K562 (cell line): Measurements from ENCODE around the gene GEMIN5. TPM values are rescaled to one million over a fixed set of nuclear protein-coding genes. Genes with fewer than 3 reads are reported as not detected.

Experiments used
- ARID1B ChIP-seq: fragments of 450-650 bp; IDR thresholded peaks from 2 replicates; pipeline ENCODE4 v1.6.1; 2016; ENCODE audit warnings: antibody characterized with exemption, mild to moderate bottlenecking, inconsistent platforms
- ELF4 ChIP-seq: fragments of 450-650 bp; formaldehyde crosslinking; IDR thresholded peaks from 2 replicates; pipeline ENCODE4 v1.4.0; 2022; ENCODE audit warnings: missing genetic modification characterization
- GTF2A2 ChIP-seq: IDR thresholded peaks from 2 replicates; pipeline ENCODE4 v1.6.1; 2016; ENCODE audit warnings: mild to moderate bottlenecking, missing genetic modification characterization, missing compliant biosample characterization
- HDAC2 ChIP-seq: fragments of 450-650 bp; IDR thresholded peaks from 2 replicates; pipeline ENCODE4 v1.6.1; 2016; ENCODE audit warnings: mild to moderate bottlenecking
- HMGXB4 ChIP-seq: sonication (generic); formaldehyde crosslinking; IDR thresholded peaks from 2 replicates; pipeline ENCODE4 v1.8.1; 2023; ENCODE audit warnings: mild to moderate bottlenecking, missing genetic modification reagents
- IFI16 ChIP-seq: fragments of 250-450 bp; sonication (Bioruptor Pico); IDR thresholded peaks from 2 replicates; pipeline ENCODE4 v2.1.2; 2022; ENCODE audit warnings: mild to moderate bottlenecking, inconsistent platforms
- MCM5 ChIP-seq: fragments of 450-650 bp; IDR thresholded peaks from 2 replicates; pipeline ENCODE4 v1.6.1; 2016; ENCODE audit warnings: low read depth
- MTA1 ChIP-seq: fragments of 450-650 bp; IDR thresholded peaks from 2 replicates; pipeline ENCODE4 v1.6.1; 2017; ENCODE audit warnings: borderline replicate concordance
- MYBL2 ChIP-seq, 2 experiments: fragments of 450-650 bp in 1 of 2; sonication (generic) in 1 of 2; formaldehyde crosslinking in 1 of 2; IDR thresholded peaks; 2 replicates each; pipeline versions ENCODE4 v1.6.1 to v1.8.1; 2017 to 2022; ENCODE audit warnings: borderline replicate concordance in 1 of 2, inconsistent platforms in 1 of 2, low read depth in 1 of 2, mild to moderate bottlenecking in 1 of 2, missing genetic modification reagents in 1 of 2, moderate library complexity in 1 of 2
- SREBF1 ChIP-seq: fragments of 150-350 bp; IDR thresholded peaks from 2 replicates; pipeline ENCODE4 v1.6.1; 2014; ENCODE audit warnings: antibody characterized with exemption, low read depth, low read length, borderline replicate concordance
- TCF3 ChIP-seq: sonication (generic); formaldehyde crosslinking; IDR thresholded peaks from 2 replicates; pipeline ENCODE4 v1.4.0; 2020; ENCODE audit warnings: mild to moderate bottlenecking, missing genetic modification reagents
- TEAD1 ChIP-seq, 2 experiments: fragments of 450-650 bp in 1 of 2; sonication (generic) in 1 of 2; formaldehyde crosslinking; IDR thresholded peaks; 2 replicates each; pipeline versions ENCODE4 v1.4.0 to v1.8.0; 2020 to 2022; ENCODE audit warnings: mild to moderate bottlenecking in 2 of 2, missing genetic modification reagents in 1 of 2
- ZKSCAN1 ChIP-seq: fragments of 150-350 bp; IDR thresholded peaks from 2 replicates; pipeline ENCODE4 v1.6.1; 2016; ENCODE audit warnings: low read depth, low read length
- ZNF224 ChIP-seq: sonication (generic); formaldehyde crosslinking; IDR thresholded peaks from 2 replicates; pipeline ENCODE4 v1.8.0; 2022; ENCODE audit warnings: mild to moderate bottlenecking, missing genetic modification reagents
- ZNF75A ChIP-seq: fragments of 450-650 bp; formaldehyde crosslinking; IDR thresholded peaks from 2 replicates; pipeline ENCODE4 v1.4.0; 2020; ENCODE audit warnings: mild to moderate bottlenecking
- ZNF785 ChIP-seq: fragments of 250-450 bp; sonication (Bioruptor Pico); IDR thresholded peaks from 2 replicates; pipeline ENCODE4 v1.4.0; 2020; ENCODE audit warnings: mild to moderate bottlenecking
- polyA plus RNA-seq, 8 experiments: library from polyadenylated mRNA; depleted of rRNA in 4 of 8; stranded (reverse) in 5 of 8; unstranded in 3 of 8; fragments of >200 nt; fragmentation: Nextera tagmentation in 2 of 8; fragmentation: Illumina TruSeq in 1 of 8; extraction: Ambion mirVana in 2 of 8; extraction: Trizol in 1 of 8; gene quantifications; 2 replicates each; pipeline versions ENCODE4 v1.2.1 to v1.2.3, GENCODE V29; 2011 to 2014; ENCODE audit warnings: inconsistent platforms in 1 of 8, missing spikeins in 1 of 8
- total RNA-seq, 7 experiments: library from RNA; depleted of rRNA in 6 of 7; stranded (reverse); fragments of >200 nt in 6 of 7; fragmentation: Illumina TruSeq in 2 of 7; extraction: Trizol in 2 of 7; gene quantifications; 2 replicates each; pipeline versions ENCODE4 v1.2.1 to v1.2.3, GENCODE V29; 2011 to 2021; ENCODE audit warnings: low replicate concordance in 1 of 7
- TF ChIP-seq, protein P1 (sequence below): fragments of 250-450 bp; sonication (Bioruptor Pico); IDR thresholded peaks from 2 replicates; pipeline ENCODE4 v1.5.0; 2020; ENCODE audit warnings: mild to moderate bottlenecking, borderline replicate concordance
- TF ChIP-seq, protein P2 (sequence below): fragments of 250-450 bp; sonication (Bioruptor Pico); IDR thresholded peaks from 2 replicates; pipeline ENCODE4 v1.5.0; 2020; ENCODE audit warnings: mild to moderate bottlenecking
- TF ChIP-seq, protein P3 (sequence below), 2 experiments: fragments of 250-450 bp in 1 of 2; fragments of 450-650 bp in 1 of 2; sonication (Bioruptor Pico) in 1 of 2; IDR thresholded peaks; 2 replicates each; pipeline versions ENCODE4 v1.6.1 to v1.8.0; 2016 to 2021; ENCODE audit warnings: mild to moderate bottlenecking in 2 of 2, moderate library complexity in 2 of 2, missing compliant biosample characterization in 1 of 2, missing genetic modification characterization in 1 of 2

GEMIN5 gene
- total and polyA plus RNA-seq, 9 of the 15 experiments (the other 6 are each of a cell fraction or from before 2014, with no cell fraction given), result 10.3 to 48.2 (median 34.7) TPM

DNA sequence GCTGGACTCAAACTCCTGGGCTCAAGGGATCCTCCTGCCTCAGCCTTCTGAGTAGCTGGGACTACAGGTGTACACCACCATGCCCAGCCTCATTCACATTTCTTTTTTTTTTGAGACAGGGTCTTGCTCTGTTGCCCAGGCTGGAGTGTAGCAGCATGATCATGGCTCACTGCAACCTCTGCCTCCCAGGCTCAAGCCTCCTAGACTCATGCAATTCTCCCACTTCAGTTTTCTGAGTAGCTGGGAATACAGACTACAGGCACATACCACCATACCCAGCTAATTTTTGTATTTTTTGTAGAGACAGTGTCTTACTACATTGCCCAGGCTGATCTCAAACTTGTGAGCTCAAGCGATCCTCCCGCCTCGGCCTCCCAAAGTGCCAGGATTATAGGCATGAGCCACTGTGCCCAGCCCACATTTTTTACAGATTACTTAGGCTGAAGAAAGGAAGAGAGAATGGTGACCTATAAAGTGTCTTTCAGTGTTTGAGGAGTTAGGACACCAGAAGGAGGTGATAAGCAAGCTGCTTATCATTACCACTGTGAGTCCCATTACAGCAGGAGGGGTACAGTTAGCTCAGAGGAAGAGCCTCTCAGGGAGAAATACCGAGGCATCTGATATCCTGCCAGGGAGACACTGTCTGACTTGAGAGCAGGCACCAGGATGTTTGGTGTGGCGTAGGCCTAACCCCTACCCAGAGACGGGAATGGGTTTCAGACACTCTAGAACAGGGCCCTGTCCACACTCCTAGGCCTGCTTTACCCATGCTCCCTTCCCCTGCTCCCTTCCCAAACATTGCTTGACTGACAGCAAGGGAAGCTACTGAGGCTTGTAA, 97.4 kb downstream of the GEMIN5 start (continued):
- TF ChIP-seq, protein P1, sequence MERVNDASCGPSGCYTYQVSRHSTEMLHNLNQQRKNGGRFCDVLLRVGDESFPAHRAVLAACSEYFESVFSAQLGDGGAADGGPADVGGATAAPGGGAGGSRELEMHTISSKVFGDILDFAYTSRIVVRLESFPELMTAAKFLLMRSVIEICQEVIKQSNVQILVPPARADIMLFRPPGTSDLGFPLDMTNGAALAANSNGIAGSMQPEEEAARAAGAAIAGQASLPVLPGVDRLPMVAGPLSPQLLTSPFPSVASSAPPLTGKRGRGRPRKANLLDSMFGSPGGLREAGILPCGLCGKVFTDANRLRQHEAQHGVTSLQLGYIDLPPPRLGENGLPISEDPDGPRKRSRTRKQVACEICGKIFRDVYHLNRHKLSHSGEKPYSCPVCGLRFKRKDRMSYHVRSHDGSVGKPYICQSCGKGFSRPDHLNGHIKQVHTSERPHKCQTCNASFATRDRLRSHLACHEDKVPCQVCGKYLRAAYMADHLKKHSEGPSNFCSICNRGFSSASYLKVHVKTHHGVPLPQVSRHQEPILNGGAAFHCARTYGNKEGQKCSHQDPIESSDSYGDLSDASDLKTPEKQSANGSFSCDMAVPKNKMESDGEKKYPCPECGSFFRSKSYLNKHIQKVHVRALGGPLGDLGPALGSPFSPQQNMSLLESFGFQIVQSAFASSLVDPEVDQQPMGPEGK (CRISPR knock-in tag), result no peak
- TF ChIP-seq HMGXB4 (CRISPR knock-in tag) (no peak), MTA1 (peak; percentile 64; the same call in 1 of the 2 replicates), ZKSCAN1 (0 out of 2 replicates have a peak, but pooled peaks have one; percentile 63), GTF2A2 (tag) (no peak), TCF3 (peak; percentile 96), MYBL2 (IDR thresholded peaks at IDR 0.05; ENCODE audit: low read depth) (no peak), MYBL2 (CRISPR knock-in tag; IDR thresholded peaks at IDR 0.05; ENCODE audit: borderline replicate concordance) (no peak), ZNF75A (CRISPR knock-in tag) (no peak), IFI16 (no peak), MCM5 (no peak), ARID1B (peak; percentile 96), HDAC2 (0 out of 2 replicates have a peak, but pooled peaks have one; percentile 66), ZNF785 (CRISPR knock-in tag) (no peak), TEAD1 (CRISPR knock-in tag; IDR thresholded peaks at IDR 0.05) (peak; percentile 83 to 91; a peak in 3 of 4 replicates), ELF4 (no peak), SREBF1 (no peak), ZNF224 (CRISPR knock-in tag) (no peak)
- TF ChIP-seq, protein P2, sequence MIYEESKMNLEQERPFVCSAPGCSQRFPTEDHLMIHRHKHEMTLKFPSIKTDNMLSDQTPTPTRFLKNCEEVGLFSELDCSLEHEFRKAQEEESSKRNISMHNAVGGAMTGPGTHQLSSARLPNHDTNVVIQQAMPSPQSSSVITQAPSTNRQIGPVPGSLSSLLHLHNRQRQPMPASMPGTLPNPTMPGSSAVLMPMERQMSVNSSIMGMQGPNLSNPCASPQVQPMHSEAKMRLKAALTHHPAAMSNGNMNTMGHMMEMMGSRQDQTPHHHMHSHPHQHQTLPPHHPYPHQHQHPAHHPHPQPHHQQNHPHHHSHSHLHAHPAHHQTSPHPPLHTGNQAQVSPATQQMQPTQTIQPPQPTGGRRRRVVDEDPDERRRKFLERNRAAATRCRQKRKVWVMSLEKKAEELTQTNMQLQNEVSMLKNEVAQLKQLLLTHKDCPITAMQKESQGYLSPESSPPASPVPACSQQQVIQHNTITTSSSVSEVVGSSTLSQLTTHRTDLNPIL (CRISPR knock-in tag), result no peak
- TF ChIP-seq, protein P3, sequence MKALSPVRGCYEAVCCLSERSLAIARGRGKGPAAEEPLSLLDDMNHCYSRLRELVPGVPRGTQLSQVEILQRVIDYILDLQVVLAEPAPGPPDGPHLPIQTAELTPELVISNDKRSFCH (CRISPR knock-in tag; IDR thresholded peaks at IDR 0.05), result no peak
- TF ChIP-seq, protein P3 (tag; IDR thresholded peaks at IDR 0.05), result peak; percentile 91
